ACC112 (cell line): ENCODE results near the gene WIPF3.

Experiments
- H2AFZ ChIP-seq: fragments of 200-600 bp; sonication (generic); one replicate; pipeline ENCODE4 v1.6.0; 2017; ENCODE audit warnings: antibody characterized with exemption, low read length; ENCODE audit not compliant: unreplicated experiment
- H3K27ac ChIP-seq: fragments of 200-600 bp; sonication (generic); 2 replicates; pipeline ENCODE4 v1.5.1; 2014; ENCODE audit warnings: low read depth, mild to moderate bottlenecking, antibody characterized with exemption, low read length, moderate library complexity
- H3K27me3 ChIP-seq: fragments of 200-600 bp; sonication (generic); 2 replicates; pipeline ENCODE4 v1.6.1; 2014; ENCODE audit warnings: mild to moderate bottlenecking, antibody characterized with exemption, low read length, moderate library complexity, mixed read lengths; ENCODE audit not compliant: insufficient read depth
- H3K36me3 ChIP-seq: fragments of 200-600 bp; sonication (generic); 2 replicates; pipeline ENCODE4 v1.6.1; 2016; ENCODE audit warnings: mild to moderate bottlenecking, antibody characterized with exemption, low read length, moderate library complexity, mixed read lengths; ENCODE audit not compliant: insufficient read depth
- H3K4me1 ChIP-seq: fragments of 200-600 bp; sonication (generic); one replicate; pipeline ENCODE4 v1.6.1; 2016; ENCODE audit warnings: low read length, mixed read lengths; ENCODE audit not compliant: insufficient read depth, unreplicated experiment, control insufficient read depth
- H3K4me3 ChIP-seq: fragments of 200-600 bp; sonication (generic); 2 replicates; pipeline ENCODE4 v1.5.1; 2014; ENCODE audit warnings: mild to moderate bottlenecking, low read depth, low read length
- H3K79me2 ChIP-seq: fragments of 200-600 bp; sonication (generic); one replicate; pipeline ENCODE4 v1.6.0; 2016; ENCODE audit warnings: low read length; ENCODE audit not compliant: control insufficient read depth, unreplicated experiment, insufficient read depth

The WIPF3 gene

GRCh38 chr7:29906200-29907022 lies 100.1 kb downstream of the WIPF3 start:
- H3K36me3 ChIP-seq = 0 out of 2 replicates have a peak, but pooled peaks cover 3% of the 10 kb centered on the region
- H3K79me2 ChIP-seq = no peaks in the 10 kb centered on the region
- H2AFZ ChIP-seq = no peak overlapping the region
- no peak overlapping the region for H3K4me3 ChIP-seq
- H3K4me1 ChIP-seq = no peaks in the 10 kb centered on the region
- no peak overlapping the region for H3K27ac ChIP-seq
- H3K27me3 ChIP-seq = no peaks in the 10 kb centered on the region

- no peak overlapping the region for H3K27ac ChIP-seq
- no peaks in the 10 kb centered on the region for H3K79me2 ChIP-seq
- H3K4me3 ChIP-seq = no peak overlapping the region
- H2AFZ ChIP-seq = no peak overlapping the region
- H3K36me3 ChIP-seq = no peaks in the 10 kb centered on the region
- H3K27me3 ChIP-seq = no peaks in the 10 kb centered on the region
- no peaks in the 10 kb centered on the region for H3K4me1 ChIP-seq
Measured at GRCh38 chr7:29914180-29914579, 107.9 kb downstream of the WIPF3 start.

DNA sequence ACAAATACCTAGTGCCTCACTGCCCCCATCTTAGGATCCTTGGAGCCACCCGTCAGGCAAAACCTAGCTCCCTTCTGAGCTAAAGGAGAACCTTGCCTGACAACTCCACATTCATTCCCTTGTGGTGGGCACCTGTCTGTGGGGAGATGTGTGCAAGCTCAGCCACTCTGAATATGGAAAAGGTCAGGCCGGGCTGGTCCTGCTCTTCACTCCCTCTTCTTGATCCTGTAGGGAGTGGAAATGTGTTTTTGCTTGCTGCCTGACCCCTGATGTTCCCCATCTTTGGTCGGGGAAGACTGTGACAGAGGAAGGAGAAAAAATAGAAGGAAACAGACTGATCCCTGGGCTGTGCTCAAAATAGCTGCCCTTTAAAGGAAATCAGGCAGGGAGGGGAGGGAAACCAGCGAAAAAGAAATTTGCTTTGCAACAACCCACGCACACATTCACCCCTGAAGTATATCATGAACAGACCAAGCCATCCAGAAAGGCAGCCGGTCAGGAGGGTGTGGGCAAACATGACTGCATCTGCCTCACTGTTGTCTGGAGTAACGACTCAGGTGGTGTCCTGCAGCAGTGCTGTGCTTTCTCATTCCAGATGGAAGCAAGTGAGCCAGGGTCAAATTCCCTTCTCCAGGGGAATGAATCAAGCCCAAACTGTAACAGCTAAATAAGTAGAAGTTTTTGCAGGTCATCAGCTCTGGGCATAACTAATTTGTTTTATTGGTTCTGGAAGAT lies 109.3 kb downstream of the WIPF3 start:
- Histone ChIP-seq H3K36me3 (peaks cover 4% of the 10 kb centered on the region; the same call in 1 of the 2 replicates), H3K79me2 (no peaks in the 10 kb centered on the region), H2AFZ (no peak overlapping the region), H3K4me3 (no peak overlapping the region), H3K27ac (no peak overlapping the region), H3K4me1 (no peaks in the 10 kb centered on the region), H3K27me3 (no peaks in the 10 kb centered on the region)

DNA sequence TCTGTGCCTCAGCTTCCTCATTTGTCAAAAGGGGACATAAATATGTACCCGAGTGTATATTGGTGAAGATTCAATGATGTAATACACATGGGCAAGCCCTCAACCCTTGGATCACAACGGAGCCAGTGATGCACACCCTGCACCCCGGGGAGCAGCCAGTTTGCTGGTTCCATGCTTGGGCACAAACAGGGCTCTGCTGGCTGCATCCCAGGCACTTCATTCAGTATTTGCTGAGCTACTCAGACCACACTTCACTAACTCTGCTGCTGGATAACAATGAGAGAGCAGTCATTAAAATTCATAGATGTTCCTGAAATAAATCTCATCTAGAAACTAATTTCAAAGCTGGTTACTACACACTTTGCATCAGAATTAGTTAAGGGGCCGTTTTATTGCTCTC lies 111.3 kb downstream of the WIPF3 start:
- no peak overlapping the region for H3K27ac ChIP-seq
- H3K4me1 ChIP-seq = no peaks in the 10 kb centered on the region
- no peaks in the 10 kb centered on the region for H3K27me3 ChIP-seq
- no peak overlapping the region for H3K4me3 ChIP-seq
- no peaks in the 10 kb centered on the region for H3K79me2 ChIP-seq
- H3K36me3 ChIP-seq = peaks cover 4% of the 10 kb centered on the region; the same call in 1 of the 2 replicates
- no peak overlapping the region for H2AFZ ChIP-seq

DNA sequence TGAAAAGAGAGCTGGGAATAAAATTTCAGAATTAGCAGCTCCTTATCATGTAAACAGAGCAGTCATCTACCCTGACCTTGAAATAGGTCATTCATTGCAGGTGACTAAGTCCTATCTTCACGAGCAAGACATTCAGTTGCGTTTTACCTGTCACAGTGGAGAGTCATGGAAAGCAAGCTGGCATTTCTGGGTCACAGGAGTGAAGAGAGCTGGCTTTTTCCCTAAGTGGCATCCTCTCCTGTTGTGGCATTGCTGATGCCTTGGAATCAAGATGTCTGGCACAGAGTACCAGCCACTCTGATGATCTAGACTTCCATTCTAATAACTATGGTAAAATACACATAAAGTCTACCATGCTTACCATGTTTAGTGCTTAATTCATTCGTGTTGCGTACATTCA lies 112.5 kb downstream of the WIPF3 start:
- no peak overlapping the region for H2AFZ ChIP-seq
- H3K27me3 ChIP-seq = no peaks in the 10 kb centered on the region
- H3K4me1 ChIP-seq = no peaks in the 10 kb centered on the region
- H3K79me2 ChIP-seq = no peaks in the 10 kb centered on the region
- H3K27ac ChIP-seq = no peak overlapping the region
- no peak overlapping the region for H3K4me3 ChIP-seq
- peaks cover 4% of the 10 kb centered on the region; the same call in 1 of the 2 replicates for H3K36me3 ChIP-seq

DNA sequence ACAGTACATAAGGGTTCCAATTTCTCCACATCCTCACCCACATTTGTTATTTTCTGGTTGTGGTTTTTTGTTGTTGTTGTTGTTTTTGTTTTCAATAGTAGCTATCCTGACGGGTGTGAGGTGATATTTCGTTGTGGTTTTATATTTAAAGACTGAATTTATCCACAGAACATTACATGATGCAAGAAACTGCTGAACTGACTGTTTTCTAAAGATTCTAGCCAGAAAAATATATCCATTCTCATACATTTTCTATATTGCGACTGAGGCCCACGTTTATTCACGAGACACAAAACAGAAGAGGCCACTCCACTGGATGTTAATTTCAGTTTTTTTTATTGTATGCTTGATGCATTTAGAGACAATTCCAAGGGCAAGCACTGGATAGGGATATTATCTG lies 113.5 kb downstream of the WIPF3 start:
- Histone ChIP-seq H3K27ac (no peak overlapping the region), H3K27me3 (no peaks in the 10 kb centered on the region), H3K36me3 (peaks cover 4% of the 10 kb centered on the region; the same call in 1 of the 2 replicates), H2AFZ (no peak overlapping the region), H3K4me3 (no peak overlapping the region), H3K4me1 (no peaks in the 10 kb centered on the region), H3K79me2 (no peaks in the 10 kb centered on the region)

GRCh38 chr7:29920491-29920890 lies 114.2 kb downstream of the WIPF3 start:
- Histone ChIP-seq H3K4me3 (no peak overlapping the region), H3K4me1 (no peaks in the 10 kb centered on the region), H3K36me3 (peaks cover 9% of the 10 kb centered on the region; the same call in 1 of the 2 replicates), H3K27me3 (no peaks in the 10 kb centered on the region), H3K27ac (no peak overlapping the region), H2AFZ (no peak overlapping the region), H3K79me2 (no peaks in the 10 kb centered on the region)

GRCh38 chr7:29921404-29922010 lies 115.2 kb downstream of the WIPF3 start:
- Histone ChIP-seq H3K27me3 (no peaks in the 10 kb centered on the region), H3K27ac (no peak overlapping the region), H3K36me3 (peaks cover 9% of the 10 kb centered on the region; the same call in 1 of the 2 replicates)

DNA sequence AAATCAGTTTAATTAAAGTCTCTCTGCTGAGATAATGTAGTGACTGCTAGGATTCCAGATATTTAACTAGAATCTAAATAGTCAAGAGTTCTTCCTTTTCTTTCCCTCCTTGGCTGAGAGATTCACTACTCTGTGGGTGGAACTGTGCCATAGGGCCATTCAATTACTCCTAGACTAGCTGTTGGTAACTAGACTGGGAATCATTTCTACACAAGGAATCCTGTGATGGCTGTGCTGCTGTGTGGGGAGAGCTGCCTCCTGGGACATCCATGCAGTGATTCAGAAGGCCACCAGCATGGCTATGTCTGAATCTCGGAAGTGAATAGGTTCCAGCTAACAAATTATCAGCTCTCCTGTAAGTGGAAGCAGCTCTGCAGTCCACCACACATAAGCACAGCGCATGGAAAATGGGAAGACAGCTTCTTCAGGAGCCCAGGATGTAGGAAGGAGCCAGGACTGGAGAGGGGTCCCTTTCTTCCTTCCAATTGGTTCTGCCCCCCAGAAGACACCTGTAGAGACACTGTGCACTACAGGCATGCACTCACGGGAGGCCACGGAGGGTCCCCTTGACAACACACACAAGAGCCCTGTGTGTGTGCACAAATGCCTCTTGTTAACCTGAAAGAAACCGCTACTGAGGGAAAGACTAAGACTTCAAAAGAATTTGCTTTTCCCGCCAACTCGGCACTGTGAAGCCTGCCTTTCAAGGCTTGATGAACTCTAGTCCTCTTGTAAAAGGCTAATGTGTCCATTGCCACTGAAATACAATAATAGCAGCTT lies 116.8 kb downstream of the WIPF3 start:
- no peak overlapping the region for H2AFZ ChIP-seq

More at GRCh38 chr7:29921404-29922010, 115.2 kb downstream of the WIPF3 start:
- Histone ChIP-seq H3K79me2 (no peaks in the 10 kb centered on the region), H3K4me1 (no peaks in the 10 kb centered on the region), H2AFZ (no peak overlapping the region), H3K4me3 (no peak overlapping the region)

DNA sequence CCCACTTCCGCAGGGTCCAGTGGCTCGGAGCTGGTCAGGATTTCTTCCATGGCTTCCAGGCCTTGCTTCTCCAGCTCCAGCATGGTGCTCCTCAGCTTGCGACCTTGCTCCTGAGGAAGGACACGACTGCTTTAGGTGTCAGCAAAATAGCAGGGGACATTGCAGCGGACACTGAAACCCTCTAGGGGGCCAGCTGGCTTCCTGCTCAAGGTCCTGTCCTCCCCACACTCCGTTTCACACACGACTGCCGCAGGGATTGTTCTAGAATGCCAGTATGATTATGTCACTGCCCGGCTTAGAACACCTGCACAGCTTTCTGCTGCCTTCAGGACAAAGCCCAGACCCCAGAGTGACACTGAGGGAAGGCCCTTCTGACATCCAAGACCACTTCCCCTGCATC lies 117.7 kb downstream of the WIPF3 start:
- H3K4me1 ChIP-seq = no peaks in the 10 kb centered on the region
- no peak overlapping the region for H2AFZ ChIP-seq
- no peaks in the 10 kb centered on the region for H3K27me3 ChIP-seq
- peaks cover 15% of the 10 kb centered on the region for H3K36me3 ChIP-seq
- H3K27ac ChIP-seq = no peak overlapping the region
- H3K4me3 ChIP-seq = no peak overlapping the region
- H3K79me2 ChIP-seq = no peaks in the 10 kb centered on the region

More for the DNA sequence above, 116.8 kb downstream of the WIPF3 start:
- Histone ChIP-seq H3K36me3 (peaks cover 11% of the 10 kb centered on the region; the same call in 1 of the 2 replicates), H3K4me3 (no peak overlapping the region), H3K4me1 (no peaks in the 10 kb centered on the region), H3K27me3 (no peaks in the 10 kb centered on the region), H3K79me2 (no peaks in the 10 kb centered on the region), H3K27ac (no peak overlapping the region)
